ENCODE measurements around the gene CNTROB.

- TF ChIP-seq CTCF (IDR thresholded peaks at IDR 0.05) (no peak), POLR2A (IDR thresholded peaks at IDR 0.05) (no peak)
These were observed 60.9 kb downstream of the CNTROB start for GRCh38 chr17:7992924-7993323.

Measured in body of pancreas (tissue), 4 donors.